Hair follicle dermal papilla cell (primary cell): Measurements from ENCODE around the gene BTNL2. TPM values are rescaled to one million over a fixed set of nuclear protein-coding genes. Genes with fewer than 3 reads are reported as not detected.

Source experiments
- small RNA-seq: library from RNA; depleted of rRNA; stranded (forward); fragments of <200 nt; gene quantifications from one replicate; pipeline ENCODE3, GENCODE V24; 2012
- total RNA-seq: library from RNA; depleted of rRNA; stranded (reverse); fragments of >200 nt; gene quantifications from 2 replicates; pipeline ENCODE4 v1.2.3, GENCODE V29; 2012

Gene BTNL2
- total RNA-seq, result not detected in 2 replicates

GRCh38 chr6:32406857-32407256 lies at the start of gene BTNL2:
TSS of gene BTNL2 (minus strand) at chr6:32407181. CDS start at chr6:32407123, 58 bp downstream.

GRCh38 chr6:32439602-32440214 lies 32.7 kb upstream of the BTNL2 start, which contains the start of gene HLA-DRA:
TSS of gene HLA-DRA (plus strand) at chr6:32439887. CDS start at chr6:32439951, 64 bp downstream.

GRCh38 chr6:32371803-32372202 lies 35.2 kb downstream of the BTNL2 start, which contains the start of gene TSBP1:
TSS of gene TSBP1 (minus strand) at chr6:32371903. CDS start at chr6:32371706, 197 bp downstream.

Small RNAs within 50 kb of the gene (small RNA-seq; reads per million reads assigned to genes)
- not detected for gene RNU6-603P

Other genes with a start within 250 kb of the BTNL2 start
- 0.97 and 1.9 TPM in 2 replicates for gene EGFL8, start 242.6 kb downstream of the BTNL2 start, total RNA-seq
- 28.1 and 37.0 TPM in 2 replicates for gene AGPAT1, start 231.1 kb downstream of the BTNL2 start, total RNA-seq
- 24.7 and 44.4 TPM in 2 replicates for gene RNF5, start 228.8 kb downstream of the BTNL2 start, total RNA-seq
- gene AGER, start 222.9 kb downstream of the BTNL2 start, total RNA-seq, result 0.16 TPM in 1 of 2 replicates, not detected in the other
- 28.9 and 34.7 TPM in 2 replicates for gene PBX2, start 217.0 kb downstream of the BTNL2 start, total RNA-seq
- 3.1 and 4.7 TPM in 2 replicates for gene GPSM3, start 214.5 kb downstream of the BTNL2 start, total RNA-seq
- gene NOTCH4, start 183.1 kb downstream of the BTNL2 start, total RNA-seq, result 0.12 and 0.49 TPM in 2 replicates
- not detected in 2 replicates for gene TSBP1, start 35.3 kb downstream of the BTNL2 start, total RNA-seq
- gene HLA-DRA, start 32.7 kb upstream of the BTNL2 start, total RNA-seq, result 0.85 and 7.0 TPM in 2 replicates
- 0.49 TPM in 1 of 2 replicates, not detected in the other for gene HLA-DRB5, start 123.1 kb upstream of the BTNL2 start, total RNA-seq
- 0.12 and 3.1 TPM in 2 replicates for gene HLA-DRB1, start 182.7 kb upstream of the BTNL2 start, total RNA-seq
- gene HLA-DQA1, start 230.2 kb upstream of the BTNL2 start, total RNA-seq, result not detected in 2 replicates